Measurements from ENCODE around the gene SBF1.

GRCh38 chr22:50505776-50506610 lies 31.2 kb upstream of the SBF1 start:
- TF ChIP-seq, protein P1, sequence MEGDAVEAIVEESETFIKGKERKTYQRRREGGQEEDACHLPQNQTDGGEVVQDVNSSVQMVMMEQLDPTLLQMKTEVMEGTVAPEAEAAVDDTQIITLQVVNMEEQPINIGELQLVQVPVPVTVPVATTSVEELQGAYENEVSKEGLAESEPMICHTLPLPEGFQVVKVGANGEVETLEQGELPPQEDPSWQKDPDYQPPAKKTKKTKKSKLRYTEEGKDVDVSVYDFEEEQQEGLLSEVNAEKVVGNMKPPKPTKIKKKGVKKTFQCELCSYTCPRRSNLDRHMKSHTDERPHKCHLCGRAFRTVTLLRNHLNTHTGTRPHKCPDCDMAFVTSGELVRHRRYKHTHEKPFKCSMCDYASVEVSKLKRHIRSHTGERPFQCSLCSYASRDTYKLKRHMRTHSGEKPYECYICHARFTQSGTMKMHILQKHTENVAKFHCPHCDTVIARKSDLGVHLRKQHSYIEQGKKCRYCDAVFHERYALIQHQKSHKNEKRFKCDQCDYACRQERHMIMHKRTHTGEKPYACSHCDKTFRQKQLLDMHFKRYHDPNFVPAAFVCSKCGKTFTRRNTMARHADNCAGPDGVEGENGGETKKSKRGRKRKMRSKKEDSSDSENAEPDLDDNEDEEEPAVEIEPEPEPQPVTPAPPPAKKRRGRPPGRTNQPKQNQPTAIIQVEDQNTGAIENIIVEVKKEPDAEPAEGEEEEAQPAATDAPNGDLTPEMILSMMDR (conservative IDR thresholded peaks at IDR 0.05): no peak
- TF ChIP-seq ZFX (IDR thresholded peaks at IDR 0.05): no peak

All from C4-2B (cell line).